ENCODE data around the gene EML6.

The EML6 gene

DNA sequence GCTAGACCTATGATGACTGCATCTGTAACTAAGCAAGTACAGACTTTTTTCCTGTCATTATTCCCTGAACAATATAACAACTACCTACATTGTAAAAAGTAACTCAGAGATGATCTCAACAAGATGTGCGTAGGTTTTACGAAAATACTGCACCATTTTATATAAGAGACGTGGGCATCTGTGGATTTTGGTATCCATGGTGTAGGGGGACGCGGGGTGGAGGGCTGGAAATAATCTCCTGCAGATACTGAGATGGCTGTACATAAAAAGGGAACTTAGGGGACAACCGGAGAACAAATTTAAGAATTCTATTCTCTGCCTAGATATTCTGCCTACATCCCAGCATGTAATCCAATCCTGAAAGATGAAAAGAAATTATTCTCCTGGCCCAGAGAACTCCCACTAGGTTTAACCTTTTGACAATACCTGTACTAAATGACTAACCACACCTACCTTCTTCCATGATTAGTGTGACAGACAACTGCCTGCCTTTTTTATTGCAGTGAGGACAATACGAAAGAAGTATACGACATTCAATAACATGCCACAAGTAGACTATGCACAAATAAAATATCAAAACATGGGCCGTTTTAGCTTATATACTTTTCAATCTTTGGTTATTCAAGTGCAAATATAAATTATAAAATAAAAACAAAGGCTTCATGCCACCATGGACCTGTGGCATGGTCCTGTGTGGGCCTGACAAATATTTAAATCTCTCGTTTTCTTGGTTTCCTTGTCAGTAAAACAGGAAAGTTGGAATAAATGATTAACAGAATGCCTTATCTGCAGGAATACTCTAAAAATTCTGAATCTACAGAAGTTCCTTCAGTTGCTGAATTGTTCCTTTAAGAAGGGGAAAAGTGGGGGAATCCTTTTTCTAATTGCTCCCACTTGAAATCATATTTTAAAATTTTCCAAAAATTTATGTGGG, 280.5 kb downstream of the EML6 start:
- no peak for DNase-seq (ENCODE audit: low read depth)

DNA sequence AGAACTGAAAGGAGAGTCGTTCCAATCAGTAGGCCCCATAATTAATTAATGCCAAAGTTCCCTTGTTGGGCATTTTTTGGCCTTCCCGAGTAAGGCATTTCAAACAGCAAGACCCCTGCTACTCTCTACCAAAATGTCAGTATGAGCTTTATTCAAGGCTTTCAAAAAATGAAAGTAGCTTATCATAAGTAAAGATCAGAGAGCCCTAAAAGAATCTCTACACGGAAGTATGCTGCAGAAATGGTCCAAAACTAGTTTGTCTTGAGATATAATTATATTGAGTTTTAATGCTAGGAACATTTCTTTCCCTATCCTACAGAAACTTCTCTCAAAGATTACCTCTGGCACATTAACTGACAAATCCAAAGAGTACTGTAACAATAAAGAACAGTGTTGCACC, 282.8 kb downstream of the EML6 start:
- no peak for DNase-seq (ENCODE audit: low read depth)

DNA sequence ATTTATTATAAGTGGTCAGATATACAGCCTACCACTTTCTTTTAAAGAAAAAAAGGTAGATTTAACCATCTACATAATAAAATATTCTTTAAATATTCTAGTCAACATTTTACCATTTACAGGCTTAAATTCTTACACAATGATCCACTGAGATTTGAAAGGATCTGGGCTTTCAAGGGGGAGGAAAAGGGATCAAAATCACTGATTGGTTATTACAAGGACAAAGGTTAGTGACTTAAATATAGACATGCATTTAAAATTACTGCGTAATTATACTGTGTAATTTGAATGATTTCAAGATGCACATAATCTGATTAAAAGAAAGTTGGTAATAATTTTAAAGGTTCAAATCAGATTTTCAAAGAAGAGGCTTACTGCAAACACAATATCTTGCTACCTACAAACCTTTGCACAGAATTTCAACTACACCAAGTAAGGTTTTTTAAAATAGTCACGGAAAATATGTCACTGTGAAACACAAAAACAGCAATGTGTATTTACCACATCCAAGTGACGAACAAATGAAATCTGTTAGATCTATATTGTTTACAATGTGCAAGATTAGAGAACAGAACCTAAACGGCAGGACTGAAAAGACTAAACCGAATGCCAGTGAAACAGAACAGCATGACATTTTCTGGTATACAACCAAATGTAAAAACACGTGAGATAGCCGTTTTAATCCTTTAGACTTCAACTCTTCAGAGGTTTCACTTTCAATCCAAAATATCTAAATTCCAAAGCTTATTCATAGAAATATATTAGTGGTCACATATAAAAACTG, 286.0 kb downstream of the EML6 start:
- no peak for DNase-seq (ENCODE audit: low read depth)

DNA sequence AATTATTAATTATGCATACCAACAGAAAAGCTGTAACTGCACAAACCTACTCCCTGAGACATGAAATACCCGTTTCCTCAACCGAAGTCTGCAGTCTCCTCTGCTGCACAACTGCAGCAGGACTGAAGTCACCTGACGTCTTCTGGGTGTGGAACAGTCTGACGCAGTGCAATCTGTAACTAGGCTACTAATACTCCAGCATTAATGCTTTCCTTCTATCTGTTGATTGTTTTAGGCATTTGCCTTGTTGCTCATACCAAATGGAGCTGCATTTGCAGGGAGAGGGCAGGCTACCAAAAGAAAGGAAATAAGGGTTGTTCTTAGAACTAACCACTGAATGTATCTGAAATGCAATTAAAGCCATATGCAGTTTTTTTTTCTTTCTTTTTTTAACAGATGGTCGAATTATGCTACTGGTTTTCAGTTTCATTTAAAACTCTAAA, 286.7 kb downstream of the EML6 start:
- DNase-seq (ENCODE audit: low read depth), result no peak

DNA sequence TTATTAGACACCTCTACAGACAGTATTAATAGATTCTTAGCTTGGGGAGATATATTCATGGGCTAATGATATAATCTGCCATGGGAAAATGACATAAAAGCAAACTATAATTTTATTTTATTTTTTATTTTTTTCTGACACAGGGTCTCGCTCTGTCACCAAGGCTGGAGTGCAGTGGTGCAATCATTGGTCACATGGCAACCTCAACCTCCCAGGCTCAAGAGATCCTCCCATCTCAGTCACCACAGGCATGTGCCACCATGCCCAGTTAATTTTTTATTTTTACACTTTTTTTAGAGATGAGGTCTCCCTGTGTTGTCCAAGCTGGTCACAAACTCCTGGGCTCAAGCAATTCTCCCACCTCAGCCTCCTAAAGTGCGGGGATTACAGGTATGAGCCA, 287.5 kb downstream of the EML6 start:
- no peak for DNase-seq (ENCODE audit: low read depth)

DNA sequence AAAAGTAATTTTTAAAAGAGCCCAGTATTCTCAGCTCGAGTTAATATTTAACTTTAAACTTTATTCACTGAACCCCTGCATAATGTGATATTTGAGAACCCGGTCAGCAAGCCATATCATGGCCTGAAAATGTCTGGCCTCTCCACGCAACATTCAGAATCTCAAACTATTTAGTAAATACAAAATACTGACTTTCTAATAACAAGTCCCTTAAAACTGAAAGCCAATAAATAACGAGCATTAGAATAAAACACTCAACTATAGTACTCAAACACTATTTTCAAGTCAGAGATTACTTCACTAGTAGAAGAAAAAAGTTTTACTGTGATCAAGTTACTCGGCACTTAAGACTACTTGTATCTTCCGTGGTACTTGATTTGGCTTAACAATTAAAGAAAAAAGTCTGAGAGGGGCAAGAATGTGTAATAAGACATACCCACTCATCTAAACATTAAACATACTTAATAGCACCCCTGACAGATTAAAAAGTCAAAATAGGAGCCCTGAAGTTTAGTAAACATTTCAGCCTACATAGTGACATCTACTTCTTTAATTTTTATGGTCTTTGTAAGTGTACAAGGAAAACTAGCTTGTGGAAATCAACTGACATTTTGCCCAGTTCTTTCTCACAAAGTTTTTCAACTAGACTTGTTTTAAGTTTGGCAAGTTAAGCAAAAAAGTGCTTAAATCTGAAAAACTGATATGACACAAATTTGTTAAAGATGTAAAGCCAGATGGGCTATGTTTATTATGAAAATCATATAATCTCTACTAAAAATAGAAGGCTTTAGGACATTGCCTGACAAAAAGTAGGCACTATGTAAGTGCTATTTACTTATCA, 288.6 kb downstream of the EML6 start:
- DNase-seq (ENCODE audit: low read depth), result no peak

DNA sequence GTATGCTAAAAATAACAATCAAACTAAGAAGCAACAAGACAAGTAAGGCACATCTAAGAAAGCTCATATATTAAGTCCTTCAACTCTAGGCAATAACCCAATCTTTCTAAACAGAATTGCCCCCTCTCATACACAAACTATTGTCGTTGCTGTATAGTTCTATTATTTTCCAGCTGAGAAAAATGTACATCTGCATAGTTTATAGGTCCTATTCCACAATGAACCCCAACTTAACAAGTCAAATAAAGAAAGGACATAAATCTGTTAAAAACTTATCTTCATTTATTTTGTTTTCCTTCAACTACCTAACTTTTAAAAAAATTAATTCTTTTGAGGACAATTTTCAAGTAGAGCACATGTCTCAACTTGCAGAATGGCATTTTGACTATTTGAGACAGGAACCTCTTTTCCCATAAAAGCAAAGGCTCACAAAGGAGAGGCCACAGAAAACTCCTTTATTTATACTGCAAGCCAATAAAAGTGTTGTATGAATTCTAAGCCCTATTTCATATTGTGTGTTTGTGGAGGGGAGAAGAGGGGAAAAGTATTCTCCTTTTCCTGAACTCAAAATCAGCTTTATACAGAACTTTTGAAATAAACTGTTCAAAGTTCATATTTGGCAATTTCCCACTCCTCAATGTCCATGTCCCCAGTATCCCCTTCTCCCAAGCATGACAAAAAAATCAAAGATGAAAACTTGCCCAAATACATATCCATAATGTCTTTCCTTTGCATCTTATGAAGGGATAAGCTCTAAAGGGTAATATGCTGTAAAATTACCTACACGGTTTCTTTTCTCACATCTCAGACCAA, 289.4 kb downstream of the EML6 start:
- no peak for DNase-seq (ENCODE audit: low read depth)

DNA sequence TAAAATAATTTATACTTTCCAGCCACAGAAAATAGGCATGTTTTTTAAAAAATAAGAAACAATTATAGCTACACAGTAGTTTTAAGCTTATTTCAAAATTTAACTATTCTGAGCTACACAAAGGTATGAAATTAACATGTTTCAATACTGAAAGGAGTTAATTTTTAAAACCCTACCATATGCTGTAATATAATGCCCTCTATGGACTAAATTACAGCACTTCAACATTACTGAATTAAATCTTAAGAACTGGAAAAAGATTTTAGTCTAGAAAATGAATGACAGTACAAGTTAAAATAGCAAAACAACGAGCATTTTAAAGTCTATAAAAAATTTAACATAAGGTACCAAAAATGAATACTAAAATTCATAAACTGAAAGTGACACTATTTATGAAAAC, 290.5 kb downstream of the EML6 start:
- no peak for DNase-seq (ENCODE audit: low read depth)

DNA sequence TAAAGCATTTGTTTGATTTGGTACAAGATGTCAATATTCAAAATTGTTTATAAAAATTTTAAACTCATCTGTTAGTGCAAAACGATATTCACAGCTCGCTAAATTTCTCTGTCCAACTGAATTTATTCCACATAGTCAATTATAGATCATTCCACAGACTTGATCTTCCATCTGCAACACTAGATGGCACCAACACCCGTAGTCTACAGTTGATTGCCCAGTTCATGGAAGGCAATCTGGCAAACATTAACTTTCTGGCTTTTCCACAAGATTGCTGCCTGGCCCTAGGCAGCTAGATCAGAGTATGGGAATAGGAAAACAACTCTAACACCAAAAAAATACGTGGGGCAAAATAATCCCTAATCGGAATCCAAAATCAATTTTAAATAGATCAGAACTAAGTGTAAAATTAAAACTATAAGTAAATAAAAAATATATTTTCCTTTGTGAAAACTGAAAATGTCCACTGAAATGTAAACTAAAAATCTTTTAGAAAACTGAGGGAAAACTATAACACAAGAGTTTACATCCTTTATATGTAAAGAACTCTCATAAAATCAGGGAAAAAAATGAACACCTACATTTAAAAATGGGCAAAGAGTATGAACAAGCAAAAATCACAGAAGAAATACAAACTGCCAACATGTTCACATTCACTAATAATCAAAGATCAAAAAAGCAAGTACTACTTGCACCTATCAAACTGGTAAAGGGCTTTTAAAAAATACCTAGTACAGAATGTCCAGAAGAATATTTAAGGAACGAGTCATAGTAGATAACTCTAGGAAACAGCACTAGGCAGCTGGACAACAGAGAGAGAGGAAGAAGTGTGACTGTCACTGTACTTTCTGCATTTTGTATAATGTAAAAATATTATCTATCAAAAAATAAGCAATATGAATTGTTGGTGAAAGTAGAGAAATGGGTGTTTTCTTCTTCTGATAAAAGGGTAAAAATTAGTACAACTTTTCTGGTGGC, 291.8 kb downstream of the EML6 start:
- no peak for DNase-seq (ENCODE audit: low read depth)

DNA sequence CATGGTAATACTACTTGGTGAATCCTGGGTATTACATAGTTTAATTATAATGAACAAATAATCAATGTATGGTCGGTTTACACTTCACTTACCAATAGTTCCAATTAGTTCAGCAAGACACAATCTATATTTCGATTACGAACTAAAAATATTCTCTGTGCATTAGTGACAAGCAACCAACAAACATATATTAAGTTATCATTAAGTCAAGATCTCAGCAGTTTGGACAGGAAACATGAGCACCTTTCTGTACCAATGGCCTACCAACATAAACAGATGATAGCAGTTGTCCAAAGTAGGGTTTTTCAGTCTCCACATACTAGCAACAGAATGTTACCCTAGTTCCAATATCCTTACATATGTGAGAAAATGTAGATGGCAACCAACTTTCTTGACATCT, 294.0 kb downstream of the EML6 start:
- no peak for DNase-seq (ENCODE audit: low read depth)

DNA sequence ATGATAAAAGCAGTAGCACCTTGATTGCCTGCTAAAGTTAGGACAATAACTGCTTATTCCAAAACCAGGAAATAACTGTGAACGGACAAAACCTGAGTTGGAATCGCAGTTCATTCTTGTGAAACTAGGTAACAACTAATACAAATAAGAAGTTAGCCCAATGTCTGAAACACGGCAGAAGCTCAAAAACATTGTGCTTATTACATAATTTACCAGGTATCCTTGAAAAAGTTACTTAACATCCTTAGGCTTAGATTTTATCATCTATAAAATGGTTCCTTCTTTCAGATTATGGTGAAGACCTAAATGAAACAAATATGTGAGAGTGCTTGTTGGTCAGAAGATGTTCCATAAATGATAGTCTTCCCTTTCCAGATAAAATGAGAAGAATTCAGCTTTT, 294.4 kb downstream of the EML6 start:
- DNase-seq (ENCODE audit: low read depth), result no peak

DNA sequence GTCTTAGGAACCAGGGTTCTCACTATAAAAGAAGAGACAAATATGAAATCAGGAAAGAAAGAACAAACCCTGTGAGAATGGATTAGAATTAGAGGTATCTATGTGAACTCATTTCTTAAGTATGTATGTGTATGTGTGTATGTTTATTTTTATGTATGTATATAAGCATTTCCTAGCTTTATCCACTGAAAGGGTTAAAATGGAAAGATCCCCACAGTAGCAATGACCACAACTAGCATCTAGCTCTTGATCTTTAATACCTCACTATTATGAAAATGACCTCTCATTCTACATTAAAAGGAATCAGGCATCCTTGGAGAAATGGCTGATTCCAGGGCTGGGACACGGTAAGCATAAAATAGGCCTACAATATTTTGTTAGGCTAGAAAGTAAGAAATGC, 295.2 kb downstream of the EML6 start:
- DNase-seq (ENCODE audit: low read depth), result no peak

DNA sequence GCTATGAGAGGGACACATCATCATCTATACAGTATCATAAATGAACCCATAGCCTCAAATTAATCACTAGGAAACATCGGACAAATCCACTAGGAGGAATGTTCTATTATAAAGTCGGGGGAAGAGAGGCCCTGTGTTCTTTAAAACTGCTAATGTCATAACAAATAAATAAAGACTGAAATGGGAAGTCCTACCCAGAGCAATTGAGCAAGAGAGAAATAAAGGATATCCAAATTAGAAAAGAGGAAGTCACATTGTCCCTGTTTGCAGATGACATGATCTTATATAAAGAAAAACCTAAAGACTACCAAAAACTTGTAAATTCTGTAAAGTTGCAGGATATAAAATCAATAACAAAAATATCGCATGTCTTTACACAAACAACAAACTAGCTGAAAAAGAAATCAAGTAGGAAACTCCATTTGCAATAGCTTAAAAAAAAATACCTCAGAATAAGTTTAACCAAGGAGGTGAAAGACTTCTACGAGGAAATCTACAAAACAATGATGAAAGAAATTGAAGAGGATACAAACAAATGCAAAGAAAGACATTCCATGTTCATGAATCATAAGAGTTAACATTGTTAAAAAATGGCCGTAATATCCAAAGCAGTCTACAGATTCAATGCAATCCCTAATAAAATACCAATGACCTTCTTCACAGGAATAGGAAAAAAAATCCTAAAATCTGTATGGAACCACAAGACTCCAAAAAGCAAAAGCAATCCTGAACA, 296.2 kb downstream of the EML6 start:
- no peak for DNase-seq (ENCODE audit: low read depth)
